22Rv1 (cell line): Measurements from ENCODE around the gene PSMA4.
"Not testable (repeated sequence)": the region's sequence is repeated elsewhere in the genome, so short reads cannot be mapped to it uniquely, and the experiment has no call there.

ENCODE experiments used
- H3K27ac ChIP-seq: fragments of 450-650 bp; 2 replicates; pipeline ENCODE4 v1.5.1; 2017
- CTCF ChIP-seq: fragments of 450-650 bp; IDR thresholded peaks from 2 replicates; pipeline ENCODE4 v1.5.1; 2017; ENCODE audit warnings: mild to moderate bottlenecking
- ZFX ChIP-seq: fragments of 450-650 bp; IDR thresholded peaks from 2 replicates; pipeline ENCODE4 v1.6.1; 2017; ENCODE audit warnings: antibody characterized with exemption, borderline replicate concordance

Gene PSMA4

GRCh38 chr15:78540871-78541743 is 863 bp downstream of the PSMA4 start:
- TF ChIP-seq ZFX (no peak), CTCF (no peak)
- peak overlapping the region; percentile 82 for H3K27ac ChIP-seq

- TF ChIP-seq ZFX (no peak), CTCF (no peak)
- H3K27ac ChIP-seq: peak overlapping the region; percentile 82; the same call in 1 of the 2 replicates
These were observed 1.4 kb downstream of the PSMA4 start for GRCh38 chr15:78541744-78542034.

GRCh38 chr15:78542647-78543046 is 2.4 kb downstream of the PSMA4 start:
- H3K27ac ChIP-seq: no peak overlapping the region

DNA sequence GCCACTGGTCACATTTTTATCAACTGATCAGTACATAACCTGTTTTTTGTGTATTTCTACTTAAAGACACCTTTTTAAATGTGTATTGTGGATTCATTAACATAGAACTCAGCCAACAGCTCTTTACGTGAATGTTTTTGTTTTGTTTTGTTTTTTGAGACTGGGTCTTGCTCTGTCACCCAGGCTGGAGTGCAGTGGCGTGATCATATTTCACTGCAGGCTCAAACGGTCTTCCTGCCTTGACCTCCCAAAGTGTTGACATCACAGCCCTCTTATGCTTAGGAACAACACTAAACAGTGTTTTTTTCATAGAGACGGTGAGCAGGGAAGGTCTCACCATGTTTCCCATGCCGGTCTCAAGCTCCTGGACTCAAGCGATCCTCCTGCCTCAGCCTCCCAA is 9.9 kb downstream of the PSMA4 start:
- no peak overlapping the region for H3K27ac ChIP-seq
- TF ChIP-seq ZFX (no peak), CTCF (no peak)

More at GRCh38 chr15:78542647-78543046, 2.4 kb downstream of the PSMA4 start:
- no peak for TF ChIP-seq ZFX
- TF ChIP-seq CTCF: no peak

- H3K27ac ChIP-seq: no peak overlapping the region
These were observed 10.6 kb downstream of the PSMA4 start for GRCh38 chr15:78550815-78551214.

DNA sequence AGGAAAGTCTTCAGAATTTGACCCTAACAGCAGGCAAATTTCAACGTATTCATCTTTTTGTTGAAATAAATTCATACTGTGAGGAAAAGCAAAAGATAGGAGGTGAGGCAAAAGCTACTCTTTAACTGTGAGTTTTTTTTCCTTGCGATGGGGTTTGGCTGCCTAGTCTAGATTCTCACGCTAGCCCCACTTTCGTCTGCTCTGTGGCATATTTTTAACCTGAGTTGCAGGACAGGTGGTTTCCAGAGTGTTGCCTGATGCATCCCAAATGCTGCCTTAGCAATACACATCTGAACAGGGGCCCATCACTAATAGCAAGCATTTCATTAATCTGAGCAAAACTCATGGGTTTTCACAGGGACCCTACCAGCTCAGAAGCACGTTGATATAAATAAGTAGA is 11.7 kb downstream of the PSMA4 start:
- no peak overlapping the region for H3K27ac ChIP-seq
- TF ChIP-seq CTCF (no peak), ZFX (no peak)

More at GRCh38 chr15:78550815-78551214, 10.6 kb downstream of the PSMA4 start:
- no peak for TF ChIP-seq ZFX
- no peak for TF ChIP-seq CTCF

GRCh38 chr15:78552597-78552996 is 12.4 kb downstream of the PSMA4 start:
- no peak overlapping the region for H3K27ac ChIP-seq
- TF ChIP-seq CTCF (no peak), ZFX (no peak)

GRCh38 chr15:78560201-78560600 is 20.0 kb downstream of the PSMA4 start:
- H3K27ac ChIP-seq: not testable (repeated sequence)
